ENCODE data around the gene OR10H4.

GRCh38 chr19:15911599-15912235 lies 37.1 kb upstream of the OR10H4 start:
- TF ChIP-seq POLR2A (conservative IDR thresholded peaks at IDR 0.05): no peak
- TF ChIP-seq TSHZ1 (CRISPR knock-in tag; IDR thresholded peaks at IDR 0.05): no peak
- TF ChIP-seq NFE2L1 (tag; IDR thresholded peaks at IDR 0.05; ENCODE audit: borderline replicate concordance, low read depth): no peak
- no peak for TF ChIP-seq STAT6 (CRISPR knock-in tag; IDR thresholded peaks at IDR 0.05)
- no peak for TF ChIP-seq ZNF707 (CRISPR knock-in tag; conservative IDR thresholded peaks at IDR 0.05)
- no peak for TF ChIP-seq CSDE1 (IDR thresholded peaks at IDR 0.05)
- no peak for TF ChIP-seq USF1 (CRISPR knock-in tag; IDR thresholded peaks at IDR 0.05)
- TF ChIP-seq SIX5 (IDR thresholded peaks at IDR 0.05; ENCODE audit: borderline replicate concordance in 1 of 2, insufficient read depth in 1 of 2, low read depth in 1 of 2, low read length in 2 of 2): no peak
- TF ChIP-seq ZBTB8A (IDR thresholded peaks at IDR 0.05; ENCODE audit: partially characterized antibody): no peak

Data from K562 (cell line).